HG03439 (cell line): ENCODE data around the gene GGTLC1.
"Not testable (repeated sequence)": the region's sequence is repeated elsewhere in the genome, so short reads cannot be mapped to it uniquely, and the experiment has no call there.

Experiments
- ATAC-seq: cut with Tn5 transposase; IDR thresholded peaks from one replicate; pipeline ENCODE4 v1.9.1; 2021; ENCODE audit warnings: mild to moderate bottlenecking, moderate library complexity; ENCODE audit not compliant: unreplicated experiment

The GGTLC1 gene

DNA sequence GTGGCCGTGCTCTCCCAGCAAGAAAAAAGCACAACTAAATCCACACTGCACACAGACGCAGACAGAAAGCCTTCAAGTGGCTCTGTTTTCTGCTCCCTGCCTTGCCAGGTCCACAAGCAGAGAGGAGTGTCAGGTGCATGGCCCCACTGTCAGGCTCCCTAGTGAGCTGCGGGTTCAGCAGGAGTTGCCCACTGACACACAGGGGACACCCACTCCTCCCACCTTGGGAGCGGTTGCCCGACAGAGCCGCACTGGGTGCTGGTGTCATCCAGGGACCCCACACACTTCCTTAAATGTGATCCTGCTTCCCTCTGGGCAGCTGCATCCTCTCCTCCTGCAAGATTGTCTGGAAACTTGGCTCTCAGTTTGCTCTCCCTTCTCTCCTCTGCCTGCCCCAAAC is 6.7 kb upstream of the GGTLC1 start:
- not testable (repeated sequence) for ATAC-seq

DNA sequence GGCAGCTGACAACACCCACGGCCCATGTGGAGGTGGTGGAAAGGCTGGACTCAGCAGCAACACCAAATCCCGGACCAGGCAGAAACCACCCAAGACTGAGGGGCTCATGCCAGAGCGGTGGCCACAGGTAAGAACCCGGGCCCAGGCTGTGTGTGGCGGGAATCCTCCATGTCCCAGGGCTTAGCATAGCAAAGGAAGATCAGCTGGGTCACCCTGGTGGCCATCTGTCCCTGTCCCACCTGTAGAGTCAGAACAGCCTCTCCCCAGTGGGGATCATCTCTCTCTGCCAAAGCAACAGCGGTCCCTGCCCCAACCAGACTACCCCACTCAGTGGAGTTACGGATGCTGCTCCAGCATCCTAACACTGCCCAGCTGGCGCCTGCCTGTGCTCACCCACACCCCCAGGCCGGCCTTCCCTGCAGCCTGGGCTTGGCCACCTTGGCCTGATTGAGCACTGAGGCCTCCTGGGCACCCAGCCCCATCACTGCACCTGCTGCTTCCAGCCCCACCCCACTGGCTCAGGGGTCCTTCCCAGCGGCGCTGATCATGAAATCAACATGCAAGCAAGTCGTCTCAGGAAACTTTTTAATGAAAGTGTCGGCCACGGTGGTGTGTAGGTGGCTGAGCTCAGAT is 5.5 kb upstream of the GGTLC1 start:
- ATAC-seq, result not testable (repeated sequence)

DNA sequence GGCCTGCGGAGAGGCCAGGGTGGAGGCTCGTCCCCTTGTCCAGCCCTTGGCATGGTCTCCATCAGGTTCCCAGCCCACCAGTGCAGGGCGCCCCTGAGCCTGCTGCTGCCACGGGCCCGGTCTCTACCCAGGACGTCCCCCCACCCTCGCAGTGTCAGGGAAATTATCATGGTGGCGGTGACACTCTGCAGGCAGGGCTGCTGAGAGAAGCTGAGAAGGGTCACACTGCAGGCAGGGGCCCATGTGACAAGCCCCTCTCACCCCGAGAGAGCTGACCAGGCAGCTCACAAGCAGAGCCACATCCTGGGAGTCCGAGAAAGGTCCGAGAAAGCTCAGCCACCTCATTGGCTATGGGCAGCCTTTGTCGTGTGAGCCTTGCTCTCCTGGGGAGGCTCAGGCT is 4.9 kb upstream of the GGTLC1 start:
- ATAC-seq, result not testable (repeated sequence)

DNA sequence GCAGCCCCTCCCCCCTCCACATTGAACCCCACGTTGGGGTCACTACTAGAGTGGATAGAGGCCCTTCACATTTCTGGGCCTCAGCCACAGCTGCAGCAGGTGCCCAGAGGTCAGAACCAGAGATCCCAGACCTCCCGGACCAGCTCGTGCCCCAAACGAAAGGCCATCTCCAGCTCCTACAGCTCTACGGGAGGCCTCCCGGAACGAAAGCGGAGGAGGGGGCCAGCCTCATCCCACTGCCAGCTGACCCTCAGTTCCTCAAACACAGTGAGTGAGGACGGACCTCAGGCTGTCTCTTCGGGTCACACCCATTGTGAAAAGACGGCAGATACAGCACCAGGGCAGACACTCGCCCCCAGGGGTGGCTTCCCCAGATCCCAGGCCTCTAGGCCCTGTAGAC is 1.7 kb upstream of the GGTLC1 start:
- ATAC-seq, result not testable (repeated sequence)

DNA sequence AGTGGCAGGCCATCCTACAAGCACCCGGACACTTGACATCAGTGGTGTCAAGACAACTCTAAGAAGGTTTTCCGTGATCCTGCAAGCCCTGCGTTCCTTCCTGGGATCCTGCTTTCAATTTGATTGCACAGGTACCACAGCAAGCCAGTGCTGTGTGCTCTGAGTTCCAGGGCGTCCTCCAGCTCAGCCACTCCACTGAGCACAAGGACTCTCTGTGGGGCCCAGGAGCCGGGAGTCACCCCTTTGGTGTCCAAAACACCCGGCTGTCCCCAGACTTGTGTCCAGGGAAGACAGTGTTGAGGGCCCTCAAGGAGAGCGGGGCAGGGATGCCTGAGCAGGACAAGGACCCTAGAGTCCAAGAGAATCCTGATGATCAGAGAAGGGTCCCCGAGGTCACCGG is 387 bp upstream of the GGTLC1 start:
- ATAC-seq, result not testable (repeated sequence)

DNA sequence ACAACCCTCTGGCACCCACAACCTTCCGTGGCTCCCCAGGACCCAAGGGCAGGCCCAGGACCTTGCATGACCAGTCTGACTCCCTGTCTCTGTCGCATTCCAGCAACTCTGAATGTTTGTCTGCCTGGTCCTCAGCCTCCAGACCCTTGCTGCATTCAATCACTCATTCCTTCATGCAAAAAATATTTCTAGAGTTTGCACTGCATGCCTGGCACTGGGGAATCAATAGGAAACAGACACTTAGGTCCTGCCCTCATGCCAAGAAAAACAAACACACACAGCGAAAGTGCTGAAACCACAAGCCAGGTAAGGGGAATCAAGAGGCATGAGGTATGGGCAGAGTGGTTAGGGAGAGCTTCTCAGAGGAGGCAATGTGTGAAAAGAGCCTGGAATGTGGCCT is 1.9 kb downstream of the GGTLC1 start:
- not testable (repeated sequence) for ATAC-seq

DNA sequence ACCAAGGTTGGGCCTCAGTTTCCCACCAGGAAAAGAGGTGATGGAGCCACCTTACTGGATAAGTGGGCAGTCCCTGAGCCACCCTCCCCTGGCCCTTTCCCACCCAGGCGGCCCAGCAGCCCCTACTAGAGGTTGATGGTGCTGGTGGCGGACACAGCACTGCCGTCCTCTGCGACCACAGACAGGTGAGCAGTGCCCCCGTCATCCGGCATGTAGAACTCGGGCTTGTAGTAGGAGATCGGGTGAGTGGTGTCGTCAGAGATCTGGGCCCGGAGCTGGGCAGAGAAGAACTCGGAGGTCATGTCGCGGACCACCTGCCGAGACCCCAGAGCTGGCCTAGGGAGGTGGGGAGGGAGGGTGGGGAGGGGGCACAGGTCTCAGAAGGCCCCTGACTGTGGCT is 2.3 kb downstream of the GGTLC1 start:
- not testable (repeated sequence) for ATAC-seq

DNA sequence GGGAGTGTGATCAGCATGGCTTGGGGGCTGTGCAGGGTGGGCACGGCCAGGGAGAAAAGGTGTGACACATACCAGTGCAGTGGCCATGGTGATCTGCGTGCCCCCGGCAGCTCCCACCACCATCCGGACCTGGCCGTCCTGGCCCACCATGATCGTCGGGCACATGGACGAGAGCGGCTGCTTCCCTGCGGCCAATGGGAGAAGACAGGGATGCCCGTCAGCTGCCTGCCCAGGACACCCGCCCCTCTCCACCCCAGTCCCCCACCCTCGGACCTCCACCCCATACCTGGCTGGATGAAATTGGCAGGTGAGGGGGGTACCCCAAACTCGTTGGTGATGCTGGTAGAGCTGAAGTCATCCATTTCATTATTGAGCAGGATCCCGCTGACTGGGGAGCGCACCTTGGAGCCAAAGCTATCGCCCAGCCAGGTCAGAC is 2.8 kb downstream of the GGTLC1 start:
- not testable (repeated sequence) for ATAC-seq

DNA sequence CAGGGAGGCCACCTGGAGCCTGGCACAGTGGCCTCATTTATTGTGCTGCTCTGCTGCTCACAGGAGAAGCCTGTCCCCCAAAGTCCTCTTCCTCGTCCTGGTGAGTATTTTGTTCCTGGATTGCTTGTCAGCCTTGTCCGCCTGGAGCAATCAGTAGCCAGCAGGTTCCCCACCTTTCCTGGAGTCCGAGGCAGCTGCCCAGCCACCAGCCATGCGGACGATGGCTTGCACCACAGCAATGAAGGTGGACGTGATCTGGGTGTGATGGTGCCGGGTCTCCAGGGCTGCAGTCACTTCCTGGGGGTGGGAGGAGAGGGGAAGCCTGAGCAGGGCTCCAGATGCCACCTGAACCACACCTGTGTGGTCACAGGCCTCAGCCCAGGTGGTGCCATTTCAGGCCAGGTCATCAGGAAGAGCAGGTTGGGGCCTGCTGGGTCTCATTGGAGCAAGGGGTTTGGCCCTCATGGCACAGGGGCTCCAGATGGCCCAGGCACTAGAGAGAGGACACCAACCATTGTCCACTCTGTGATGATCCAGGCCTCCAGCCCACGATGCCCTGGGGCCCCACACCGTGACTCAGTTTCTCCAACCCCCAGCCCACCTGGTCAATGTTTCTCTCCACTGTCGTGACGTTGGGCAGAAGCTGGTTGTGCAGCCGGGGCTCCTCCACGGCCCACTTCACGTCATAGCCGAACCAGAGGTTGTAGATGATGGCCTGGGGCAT is 3.4 kb downstream of the GGTLC1 start:
- ATAC-seq, result not testable (repeated sequence)

DNA sequence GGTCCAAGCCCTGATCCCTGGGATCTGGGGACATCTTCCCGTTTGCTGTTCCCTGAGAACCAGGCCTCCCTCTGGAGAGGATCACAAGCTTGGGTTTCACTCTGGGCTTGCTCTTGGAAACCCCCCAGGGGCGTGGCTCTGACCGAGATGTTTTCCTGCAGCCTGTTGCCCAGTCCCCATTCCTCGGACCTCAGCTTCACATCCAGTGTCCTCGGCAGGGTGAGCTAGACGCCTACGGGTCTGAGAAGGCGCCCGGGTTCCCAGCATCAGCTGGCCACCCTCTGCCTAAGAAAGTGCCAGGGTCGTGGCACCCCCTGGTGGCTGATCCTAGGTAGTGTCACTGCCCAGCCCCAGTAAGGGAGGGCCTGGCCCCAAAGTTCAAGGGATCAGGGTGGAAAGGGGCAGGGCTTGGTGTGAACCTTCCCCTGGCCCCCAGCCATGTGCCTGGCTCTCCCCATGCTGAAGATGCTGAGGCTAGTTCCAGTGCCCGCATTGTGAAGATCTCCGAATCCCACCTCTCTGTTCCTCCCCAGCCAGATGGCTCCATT is 4.0 kb downstream of the GGTLC1 start:
- ATAC-seq, result not testable (repeated sequence)

DNA sequence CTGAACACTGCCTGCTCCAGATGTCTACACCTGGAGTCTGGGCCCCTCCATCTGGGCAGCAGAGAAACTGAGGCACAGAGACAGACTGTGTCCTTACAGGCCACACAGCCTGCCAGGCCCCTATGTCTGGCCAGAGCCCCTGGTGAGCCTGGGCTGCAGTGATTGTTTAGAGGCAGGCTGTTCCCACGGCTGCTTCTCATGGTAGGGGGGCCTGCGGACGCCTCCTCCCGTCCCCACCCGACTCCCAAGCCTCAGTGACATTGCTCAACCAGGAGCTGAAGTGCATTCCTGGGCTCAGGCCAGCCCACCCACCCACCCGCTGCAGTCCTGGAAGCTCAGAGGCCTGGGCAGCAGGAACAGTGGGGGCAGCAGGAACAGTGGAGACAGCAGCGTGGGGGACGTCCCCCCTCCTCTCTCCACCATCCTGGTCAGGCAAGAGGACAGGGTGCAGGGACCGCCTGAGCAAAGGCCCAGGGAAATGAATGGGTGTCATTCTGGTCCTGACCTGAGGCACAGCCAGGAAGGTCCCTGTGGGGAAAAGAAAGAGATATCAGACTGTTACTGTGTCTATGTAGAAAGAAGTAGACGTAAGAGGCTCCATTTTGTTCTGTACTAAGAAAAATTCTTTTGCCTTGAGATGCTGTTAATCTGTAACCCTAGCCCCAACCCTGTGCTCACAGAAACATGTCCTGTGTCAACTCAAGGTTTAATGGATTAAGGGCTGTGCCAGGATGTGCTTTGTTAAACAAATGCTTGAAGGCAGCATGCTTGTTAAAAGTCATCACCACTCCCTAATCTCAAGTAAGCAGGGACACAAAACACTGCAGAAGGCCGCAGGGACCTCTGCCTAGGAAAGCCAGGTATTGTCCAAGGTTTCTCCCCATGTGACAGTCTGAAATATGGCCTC is 6.2 kb downstream of the GGTLC1 start:
- not testable (repeated sequence) for ATAC-seq

DNA sequence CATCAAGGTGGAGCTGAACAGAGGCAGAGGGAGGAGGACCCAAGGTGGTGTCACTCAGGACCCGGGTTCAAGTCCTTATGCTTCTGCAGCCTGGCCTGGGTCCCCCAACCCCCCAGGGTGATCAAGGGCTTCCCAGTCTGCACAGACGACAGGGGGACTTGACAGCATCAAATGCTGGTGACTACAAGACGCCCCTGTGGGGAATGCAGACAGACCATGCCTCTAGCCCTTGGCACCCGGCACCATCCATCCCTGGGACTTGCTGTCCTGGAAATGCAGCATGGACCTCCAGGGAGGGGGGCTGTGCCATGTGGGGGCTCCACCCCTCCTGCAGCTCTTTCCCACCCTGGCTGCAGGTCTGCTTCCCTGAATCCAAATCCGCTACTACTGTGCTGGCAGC is 7.1 kb downstream of the GGTLC1 start:
- not testable (repeated sequence) for ATAC-seq

DNA sequence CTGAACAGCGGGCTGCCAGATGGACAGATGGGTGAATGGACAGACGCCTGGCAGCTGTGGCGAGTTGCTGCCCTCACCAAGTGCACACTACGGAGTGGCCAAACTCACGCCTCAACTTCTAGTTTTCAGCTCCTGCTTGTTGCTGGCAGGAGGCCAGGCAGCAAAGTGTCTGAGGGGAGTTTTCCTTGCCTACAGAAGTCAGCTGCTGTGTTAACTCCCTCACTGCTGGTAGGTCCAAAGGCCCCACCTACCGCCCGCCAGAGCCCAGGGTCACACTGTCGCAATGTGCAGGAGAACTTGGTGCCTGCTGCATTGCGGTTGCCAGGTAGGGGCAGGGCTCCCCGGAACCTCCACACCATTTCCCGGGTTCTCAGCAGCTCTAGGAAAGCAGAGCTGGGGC is 7.6 kb downstream of the GGTLC1 start:
- ATAC-seq, result not testable (repeated sequence)

DNA sequence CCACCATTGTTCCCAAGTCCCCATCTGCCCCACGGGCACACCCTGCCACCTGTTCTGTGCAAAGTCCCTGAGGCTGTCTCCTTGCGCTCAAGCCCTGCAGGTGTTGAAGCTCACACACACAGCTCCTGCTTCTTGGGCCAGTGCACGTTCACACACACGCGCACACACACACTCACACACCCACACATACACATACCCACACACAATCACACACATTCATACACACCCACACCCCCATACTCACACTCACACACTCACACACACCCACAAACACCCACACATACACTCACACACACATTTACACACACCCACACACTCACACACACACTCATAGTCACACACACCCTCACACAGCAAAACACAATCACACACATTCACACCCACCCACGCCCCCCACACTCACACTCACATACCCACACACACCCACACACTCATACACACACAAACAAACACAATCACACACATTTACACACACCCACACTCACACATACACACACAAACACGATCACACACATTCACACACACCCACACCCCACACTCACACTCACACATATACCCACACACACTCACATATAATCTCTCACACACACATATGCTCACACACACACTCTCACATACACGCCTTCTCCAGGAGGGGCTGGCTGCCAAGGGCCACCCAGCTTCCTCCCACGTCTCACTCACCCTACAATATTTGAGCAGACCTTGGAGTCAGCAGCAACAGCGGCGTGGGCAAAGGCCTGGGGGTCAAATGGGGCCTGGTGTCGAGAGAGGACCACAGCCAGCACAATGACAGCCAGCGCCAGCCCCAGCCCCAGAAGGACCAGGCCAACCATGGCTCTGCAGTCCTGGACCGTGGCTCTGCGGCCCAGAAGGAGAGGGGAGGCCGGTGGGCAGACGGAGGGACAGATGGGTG is 8.4 kb downstream of the GGTLC1 start:
- not testable (repeated sequence) for ATAC-seq

DNA sequence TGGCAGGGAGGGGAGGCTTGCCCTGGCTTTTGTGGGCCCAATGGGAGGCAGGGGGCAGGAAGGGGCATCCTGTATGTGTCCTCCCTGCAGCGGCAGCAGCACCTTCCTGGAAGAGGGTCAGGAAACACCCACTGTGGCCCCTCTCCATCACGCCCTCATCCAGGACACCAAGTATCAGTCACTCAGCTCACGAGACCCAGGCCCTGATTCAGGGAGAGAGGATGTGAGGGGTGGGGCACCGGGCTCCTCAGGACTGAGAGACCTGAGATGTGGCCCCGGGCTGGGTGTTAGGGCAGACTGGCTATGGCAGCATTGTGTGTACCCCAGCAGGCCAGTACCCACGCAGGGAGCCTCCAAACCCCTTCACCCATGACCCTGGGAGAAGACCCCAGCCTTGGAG is 9.2 kb downstream of the GGTLC1 start:
- ATAC-seq, result not testable (repeated sequence)

DNA sequence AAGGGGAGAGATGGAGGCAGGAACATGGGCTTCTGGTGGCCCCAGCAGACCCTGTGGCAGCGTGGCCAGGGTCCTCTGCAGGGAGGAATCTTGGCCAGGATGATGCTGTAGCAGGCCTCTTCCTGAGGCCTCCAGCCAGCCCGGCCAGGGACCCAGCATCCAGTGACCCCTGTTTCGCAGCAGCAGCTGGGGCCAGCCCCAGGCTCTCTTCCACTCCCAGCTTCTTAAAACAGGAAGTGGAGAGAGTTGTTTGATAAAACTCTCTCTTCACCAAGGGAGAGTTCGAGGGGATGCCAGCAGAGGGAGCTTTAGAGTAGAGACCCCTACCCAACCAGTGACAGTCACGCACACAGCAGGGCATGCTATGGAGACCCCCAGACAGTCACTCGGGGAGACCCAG is 10.1 kb downstream of the GGTLC1 start:
- not testable (repeated sequence) for ATAC-seq

DNA sequence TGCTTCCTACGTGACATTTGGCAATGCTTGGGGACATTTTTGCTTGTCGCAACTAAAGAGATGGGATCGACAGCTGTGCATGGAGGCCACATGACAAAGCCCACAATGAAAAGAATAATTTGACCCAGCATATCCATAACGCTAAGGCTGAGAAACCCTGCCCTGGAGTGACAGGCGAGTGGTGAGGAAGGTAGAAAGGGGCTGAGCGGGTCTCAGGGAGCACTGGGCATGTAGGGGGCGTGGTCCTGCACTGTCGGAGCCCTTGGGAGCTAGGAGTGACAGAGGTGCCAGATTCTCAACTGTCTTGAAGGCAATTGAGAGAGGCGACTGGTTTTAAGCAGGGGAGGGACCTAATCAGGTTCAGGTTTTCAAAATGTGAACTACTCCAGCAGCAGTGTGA is 13.6 kb downstream of the GGTLC1 start:
- no peak for ATAC-seq

DNA sequence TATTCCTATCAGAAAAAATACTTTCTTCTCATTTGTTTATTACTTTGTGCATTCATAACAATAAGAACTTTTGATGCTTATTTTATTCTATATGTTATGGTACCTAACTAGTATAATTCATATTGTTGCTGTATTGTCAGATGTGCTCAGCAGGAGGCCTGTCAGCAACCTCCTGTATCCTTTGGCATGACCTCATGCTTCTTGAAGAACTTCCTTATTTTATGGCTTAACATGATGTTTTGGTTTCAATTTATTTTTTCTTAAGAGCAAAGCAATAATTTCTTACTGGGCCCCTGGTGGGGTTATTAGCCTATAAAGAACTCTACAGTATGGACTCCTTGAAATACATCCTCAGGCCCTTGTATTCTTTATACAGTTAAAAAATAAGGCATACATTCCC is 17.3 kb downstream of the GGTLC1 start:
- ATAC-seq, result no peak

DNA sequence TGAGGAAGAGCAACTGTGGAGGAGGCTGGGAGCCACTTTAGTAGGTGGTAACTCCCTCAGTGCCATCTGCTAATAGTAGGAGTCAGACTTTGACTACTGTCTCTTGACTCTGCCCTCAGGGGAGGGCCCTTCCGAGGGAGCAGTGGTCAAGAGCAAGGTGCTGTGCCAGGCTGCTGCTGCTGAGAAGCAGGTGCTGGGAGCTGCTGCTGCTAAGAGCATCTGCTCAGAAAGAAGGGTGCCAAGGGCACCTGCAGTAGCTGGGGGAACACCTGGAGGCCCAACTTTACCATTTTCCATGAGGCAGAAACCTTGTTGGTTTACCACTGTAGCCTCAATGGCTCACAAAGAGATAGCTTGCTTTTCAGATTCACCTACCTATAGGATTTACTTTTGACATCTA is 18.5 kb downstream of the GGTLC1 start:
- ATAC-seq, result no peak

DNA sequence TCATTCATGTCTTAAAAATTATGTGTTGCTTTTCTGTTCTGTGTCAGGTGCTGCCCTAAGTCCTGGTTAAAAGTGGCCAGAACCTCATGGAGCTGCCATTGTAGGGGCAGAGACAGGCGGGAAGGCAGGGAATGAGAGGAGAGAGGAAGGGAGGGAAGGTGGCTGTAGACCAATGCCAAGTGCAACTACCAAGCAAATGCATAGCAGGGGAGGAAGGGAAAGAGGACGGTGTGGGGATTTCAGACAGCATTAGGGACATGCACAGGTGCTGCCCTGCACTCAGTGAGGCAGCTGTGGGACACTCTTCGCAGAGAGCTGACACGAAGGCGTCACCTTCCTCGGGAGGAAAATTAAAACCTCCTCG is 21.0 kb downstream of the GGTLC1 start:
- no peak for ATAC-seq
